ENCODE data around the gene UNC119B.
"Not testable (repeated sequence)": the region's sequence is repeated elsewhere in the genome, so short reads cannot be mapped to it uniquely, and the experiment has no call there.

Gene UNC119B

DNA sequence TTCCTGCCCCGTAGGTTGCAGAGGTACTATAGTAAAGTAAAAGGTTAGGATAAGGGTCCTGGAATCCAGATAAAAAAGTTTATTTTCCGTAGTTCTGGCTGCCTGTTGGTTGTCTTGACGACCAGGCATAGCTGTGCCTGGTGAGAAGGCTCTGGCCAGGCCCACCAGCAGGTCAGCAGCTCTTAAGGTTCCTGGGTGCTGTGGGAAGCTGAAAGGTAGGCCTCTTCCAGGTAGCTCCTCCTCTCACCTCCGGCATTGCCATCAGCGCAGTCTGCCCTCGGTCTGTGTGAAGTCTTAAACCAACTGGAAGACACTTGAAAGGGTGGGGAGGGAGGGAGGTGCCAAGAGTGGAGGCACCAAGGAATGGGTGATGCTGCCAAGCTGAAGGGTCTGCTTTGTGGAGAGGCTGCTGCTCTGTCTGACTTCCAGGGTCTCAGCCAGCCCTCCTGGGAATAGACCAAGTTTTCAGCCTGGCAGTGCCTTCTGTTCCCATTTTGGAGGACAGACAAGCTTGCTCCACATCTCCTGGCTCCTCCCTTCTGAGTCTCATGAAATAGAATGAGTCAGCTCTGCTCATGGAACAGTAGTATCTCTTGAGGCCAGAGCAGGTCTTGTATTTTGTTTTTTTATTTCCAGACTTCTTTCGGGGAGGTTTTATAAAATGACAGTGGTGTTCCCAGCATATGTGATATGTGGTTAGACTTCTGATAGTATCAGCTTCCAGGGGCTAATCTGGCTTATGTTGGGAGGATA, 10.2 kb downstream of the UNC119B start:
- DNase-seq, result no peak

DNA sequence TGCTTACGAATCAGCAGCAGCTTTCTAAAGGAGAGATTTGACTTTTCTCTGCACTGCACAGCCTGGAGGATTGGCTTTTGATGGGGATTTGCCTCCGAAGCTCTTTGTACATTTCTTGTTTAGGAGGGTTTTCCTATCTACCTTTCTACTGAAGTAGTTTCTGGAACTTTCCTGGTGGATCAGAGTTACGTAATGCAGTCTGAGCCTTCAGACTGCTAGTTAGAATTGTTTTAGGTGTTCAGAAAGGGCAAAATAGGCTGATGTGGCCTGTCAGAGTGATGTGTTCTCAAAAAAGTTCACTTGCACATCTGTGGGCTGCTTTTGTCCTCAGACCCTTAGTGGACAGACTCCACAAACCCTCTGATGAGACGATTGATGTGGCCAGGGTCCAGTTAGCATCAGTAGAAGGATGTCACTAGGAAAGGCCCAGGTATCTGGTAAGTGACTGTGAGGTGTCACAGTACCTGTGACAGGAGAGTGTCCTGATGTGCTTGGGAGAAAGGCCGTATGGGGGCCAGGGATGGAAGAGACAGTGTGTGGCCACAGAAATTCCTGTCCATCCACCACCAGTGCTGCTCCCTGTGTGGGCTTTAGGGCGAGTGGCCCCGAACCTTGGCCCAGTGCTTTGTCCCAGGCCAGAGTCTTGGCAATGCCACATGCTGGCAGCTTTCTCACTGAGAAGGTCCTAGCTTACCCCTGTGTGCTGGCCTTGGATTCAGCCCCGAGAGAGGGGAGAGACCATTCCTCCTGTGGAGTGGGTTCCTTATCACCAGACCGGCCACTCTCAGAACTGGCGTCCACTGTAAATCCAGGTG, 10.9 kb downstream of the UNC119B start:
- no peak for DNase-seq

DNA sequence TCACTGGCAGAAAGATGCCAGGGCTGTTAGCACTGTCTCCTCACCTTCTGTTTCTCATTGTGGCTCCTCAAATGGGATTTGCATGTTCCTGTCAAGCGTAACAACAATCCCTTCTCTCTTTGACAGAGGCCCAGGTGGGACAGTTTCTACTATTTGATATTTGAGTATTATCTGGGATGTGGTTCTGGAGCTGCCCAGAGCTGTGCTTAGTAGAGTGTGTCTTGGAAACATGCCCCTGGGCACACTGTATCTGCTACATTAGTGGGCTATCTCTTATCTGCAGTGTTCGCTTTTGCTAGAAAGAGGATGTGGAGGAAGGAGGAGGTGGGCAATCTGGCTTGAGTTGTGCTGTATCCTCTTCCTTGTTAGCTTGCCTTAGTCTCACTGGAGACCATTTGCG, 11.6 kb downstream of the UNC119B start:
- no peak for DNase-seq

DNA sequence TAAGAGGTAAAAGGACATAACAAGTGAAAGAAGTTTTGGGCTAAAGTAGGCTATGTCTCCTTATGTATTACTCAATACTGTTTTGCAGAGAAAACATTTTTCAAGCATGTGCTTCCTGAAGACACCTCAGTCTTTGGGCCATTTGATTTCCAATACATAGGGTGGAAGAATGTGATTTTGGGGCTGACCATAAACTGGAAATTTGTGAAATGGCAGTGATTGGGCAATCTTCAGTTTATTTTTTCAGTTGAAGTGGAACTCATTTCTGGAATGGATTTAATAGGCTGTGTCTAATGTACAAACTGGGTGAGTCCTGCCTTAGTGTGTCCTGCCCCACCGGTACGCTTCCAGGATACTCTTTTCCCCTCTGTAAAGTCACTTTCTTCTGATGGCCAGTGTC, 12.5 kb downstream of the UNC119B start:
- DNase-seq, result no peak

DNA sequence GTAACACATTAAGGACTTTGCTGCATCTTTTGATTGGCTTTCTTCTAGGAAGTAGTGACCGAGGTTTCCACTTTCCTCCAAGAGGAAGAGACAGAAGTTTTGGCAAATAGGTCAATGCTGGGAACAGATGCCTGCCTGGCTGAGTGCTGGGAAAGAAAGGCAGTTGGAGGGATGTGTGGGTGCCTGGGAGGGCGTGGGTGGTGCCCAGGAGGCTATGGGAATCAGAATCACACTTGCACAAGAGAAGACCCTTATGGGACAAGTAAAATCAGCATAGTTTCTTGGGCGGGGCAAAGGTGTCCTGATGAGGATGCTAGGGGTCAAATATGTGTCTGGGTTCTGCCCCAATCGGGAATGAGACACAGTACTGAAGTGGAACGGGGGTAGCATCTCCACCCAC, 14.5 kb downstream of the UNC119B start:
- no peak for DNase-seq

DNA sequence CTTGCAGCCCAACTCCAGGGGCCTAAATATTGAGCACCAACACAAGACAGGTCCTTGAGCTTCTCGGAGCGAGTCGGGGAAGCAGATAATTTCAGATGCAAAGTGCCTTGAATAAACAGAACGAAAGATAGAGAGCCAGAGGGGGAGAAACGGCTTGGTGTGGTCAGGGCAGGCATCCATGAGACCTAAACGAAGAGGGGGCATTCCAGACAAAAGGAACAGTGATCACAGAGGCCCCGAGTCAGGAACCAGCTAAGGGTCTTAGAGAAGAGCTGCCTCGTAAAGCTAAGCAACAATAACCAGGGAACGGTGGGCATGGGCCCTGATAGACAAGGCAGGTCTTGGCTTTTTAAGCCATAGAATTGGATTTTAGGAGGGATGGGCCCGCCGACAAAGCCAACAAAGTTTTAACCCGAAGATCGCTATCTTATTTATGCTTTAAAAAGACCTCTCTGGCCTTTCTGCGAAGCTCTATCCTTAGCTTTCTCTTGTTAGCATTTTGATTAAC, 14.9 kb downstream of the UNC119B start:
- DNase-seq, result no peak

DNA sequence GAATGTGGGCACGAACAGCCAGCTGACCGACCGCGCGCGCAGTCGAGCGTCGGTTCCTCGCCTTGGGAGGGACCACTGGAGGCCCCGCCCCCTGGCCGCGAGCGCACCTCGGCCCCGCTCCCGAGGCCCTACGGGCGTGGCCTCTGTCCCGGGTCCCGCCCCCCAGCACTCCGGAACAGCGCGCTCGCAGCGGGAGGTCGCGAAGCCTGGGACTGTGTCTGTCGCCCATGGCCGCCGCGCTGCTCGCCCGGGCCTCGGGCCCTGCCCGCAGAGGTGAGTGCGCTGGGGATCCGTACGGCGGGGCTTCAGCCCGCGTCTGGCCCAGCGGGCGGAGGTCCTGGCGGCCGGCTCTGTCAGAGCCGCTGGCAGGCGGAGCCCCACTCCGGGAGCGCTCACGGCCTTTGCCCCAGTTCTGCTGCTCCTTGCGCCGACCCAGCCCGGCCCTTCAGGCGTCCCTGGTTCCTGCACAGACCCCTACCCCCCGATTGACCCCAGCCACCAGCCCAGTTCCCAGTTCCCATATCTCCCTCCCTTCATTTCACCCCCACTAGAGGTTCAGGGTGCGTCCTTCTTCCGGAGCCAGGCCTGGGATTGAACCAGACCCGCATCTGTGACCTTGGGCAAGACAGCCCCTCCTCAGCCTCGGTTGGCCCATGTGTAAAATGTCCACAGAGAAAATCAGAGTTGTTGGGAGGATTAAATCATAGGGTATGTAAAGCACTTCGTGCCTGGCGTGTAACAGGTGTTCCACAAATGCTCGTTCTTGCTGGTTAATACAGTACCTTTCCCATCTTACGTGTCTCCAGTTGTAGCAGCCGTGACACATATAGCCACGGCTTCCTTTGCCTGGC, 15.6 kb downstream of the UNC119B start, which contains the start of gene ACADS:
ACADS (plus strand) TSS at position 168 of the 851 bp plus-strand sequence; CDS start at position 228, 60 bp downstream.
- peak; percentile 92 for DNase-seq

DNA sequence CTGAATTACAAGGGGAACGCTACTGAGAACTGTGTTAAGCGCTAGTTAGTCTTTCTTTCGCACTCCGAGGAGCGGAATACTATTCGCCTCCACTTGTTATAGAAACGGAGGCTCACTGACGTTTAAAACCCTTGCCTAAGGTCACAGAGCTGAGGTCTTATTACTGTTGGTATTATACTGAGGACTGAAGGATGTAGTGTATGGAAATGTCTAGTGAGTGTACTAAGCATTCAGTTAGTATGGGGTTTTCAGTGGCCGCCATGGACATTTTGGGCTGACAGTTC, 16.2 kb downstream of the UNC119B start:
- no peak for DNase-seq

DNA sequence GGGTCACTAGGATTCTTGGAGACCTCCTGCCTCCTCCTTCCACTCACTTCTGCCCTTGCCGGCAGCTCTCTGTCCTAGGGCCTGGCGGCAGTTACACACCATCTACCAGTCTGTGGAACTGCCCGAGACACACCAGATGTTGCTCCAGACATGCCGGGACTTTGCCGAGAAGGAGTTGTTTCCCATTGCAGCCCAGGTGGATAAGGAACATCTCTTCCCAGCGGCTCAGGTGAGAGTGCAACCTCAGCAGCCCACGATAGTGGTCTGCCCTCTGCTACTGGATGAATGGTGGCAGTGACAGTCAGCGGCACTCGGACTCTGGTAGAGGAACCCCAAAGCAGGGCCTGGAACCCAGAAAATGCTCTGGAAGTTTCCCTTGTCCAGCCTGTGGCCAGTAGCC, 16.7 kb downstream of the UNC119B start:
- no peak for DNase-seq

DNA sequence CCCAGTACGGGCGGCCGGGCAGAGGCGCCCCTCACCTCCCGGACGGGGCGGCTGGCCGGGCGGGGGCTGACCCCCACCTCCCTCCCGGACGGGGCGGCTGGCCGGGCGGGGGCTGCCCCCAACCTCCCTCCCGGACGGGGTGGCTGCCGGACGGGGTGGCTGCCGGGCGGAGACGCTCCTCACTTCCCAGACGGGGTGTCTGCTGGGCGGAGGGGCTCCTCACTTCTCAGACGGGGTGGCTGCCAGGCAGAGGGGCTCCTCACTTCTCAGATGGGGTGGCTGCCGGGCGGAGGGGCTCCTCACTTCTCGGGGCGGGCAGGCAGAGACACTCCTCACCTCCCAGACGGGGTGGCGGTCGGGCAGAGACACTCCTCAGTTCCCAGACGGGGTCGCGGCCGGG, 21.9 kb downstream of the UNC119B start:
- DNase-seq, result not testable (repeated sequence)

DNA sequence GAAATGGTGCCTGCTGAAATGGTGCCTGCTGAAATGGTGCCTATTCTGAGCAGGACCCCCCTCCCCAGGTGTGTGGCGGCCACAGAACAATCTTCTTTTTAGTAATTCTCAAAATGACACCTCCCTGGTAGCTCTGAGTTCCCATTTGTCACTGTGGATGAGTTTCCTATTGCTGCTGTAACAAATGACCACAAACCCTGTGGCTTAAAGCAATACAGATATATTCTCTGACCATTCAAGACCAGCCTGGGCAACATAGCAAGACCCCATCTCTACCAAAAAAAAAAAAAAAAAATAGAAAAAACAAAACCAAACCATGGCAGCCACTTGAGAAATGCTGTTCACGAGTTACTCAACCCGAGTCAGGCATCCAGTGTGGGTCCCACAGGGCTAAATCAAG, 23.3 kb downstream of the UNC119B start:
- DNase-seq, result no peak

DNA sequence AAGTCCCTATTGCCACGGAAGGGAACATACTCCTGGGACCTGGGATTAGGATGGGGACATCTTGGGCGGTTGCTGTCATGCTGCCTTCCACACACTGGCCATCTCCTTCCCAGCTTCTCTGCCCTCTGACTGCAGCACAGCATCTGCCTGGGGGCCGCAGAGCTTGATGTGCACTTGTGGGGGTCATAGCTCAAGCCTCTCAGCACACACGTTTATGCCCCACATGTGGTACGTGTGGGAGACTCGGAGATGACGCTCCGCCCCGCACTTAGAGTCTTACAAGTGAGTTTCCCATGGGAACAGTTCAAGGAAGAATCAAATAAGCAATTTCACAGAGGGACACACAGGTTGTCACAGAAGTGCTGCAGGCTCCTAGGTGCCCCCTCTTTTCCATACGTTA, 24.0 kb downstream of the UNC119B start:
- no peak for DNase-seq

DNA sequence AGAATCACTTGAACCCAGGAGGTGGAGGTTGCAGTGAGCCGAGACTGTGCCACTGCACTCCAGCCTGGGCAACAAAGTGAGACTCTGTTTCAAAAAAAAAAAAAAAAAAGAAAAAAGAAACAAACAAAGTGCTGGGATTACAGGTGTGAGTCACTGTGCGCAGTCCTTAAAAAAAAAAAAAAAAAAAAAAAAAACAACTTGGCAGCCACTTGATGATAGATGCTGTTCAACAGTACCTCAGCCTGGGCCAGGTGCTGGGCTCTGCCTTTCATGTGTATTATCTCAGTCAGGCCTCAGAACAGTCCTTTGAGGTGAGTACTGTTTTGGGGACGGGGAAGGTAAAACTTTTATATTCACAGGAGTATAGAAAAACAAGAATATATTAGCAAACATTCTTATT, 24.9 kb downstream of the UNC119B start:
- DNase-seq, result no peak

DNA sequence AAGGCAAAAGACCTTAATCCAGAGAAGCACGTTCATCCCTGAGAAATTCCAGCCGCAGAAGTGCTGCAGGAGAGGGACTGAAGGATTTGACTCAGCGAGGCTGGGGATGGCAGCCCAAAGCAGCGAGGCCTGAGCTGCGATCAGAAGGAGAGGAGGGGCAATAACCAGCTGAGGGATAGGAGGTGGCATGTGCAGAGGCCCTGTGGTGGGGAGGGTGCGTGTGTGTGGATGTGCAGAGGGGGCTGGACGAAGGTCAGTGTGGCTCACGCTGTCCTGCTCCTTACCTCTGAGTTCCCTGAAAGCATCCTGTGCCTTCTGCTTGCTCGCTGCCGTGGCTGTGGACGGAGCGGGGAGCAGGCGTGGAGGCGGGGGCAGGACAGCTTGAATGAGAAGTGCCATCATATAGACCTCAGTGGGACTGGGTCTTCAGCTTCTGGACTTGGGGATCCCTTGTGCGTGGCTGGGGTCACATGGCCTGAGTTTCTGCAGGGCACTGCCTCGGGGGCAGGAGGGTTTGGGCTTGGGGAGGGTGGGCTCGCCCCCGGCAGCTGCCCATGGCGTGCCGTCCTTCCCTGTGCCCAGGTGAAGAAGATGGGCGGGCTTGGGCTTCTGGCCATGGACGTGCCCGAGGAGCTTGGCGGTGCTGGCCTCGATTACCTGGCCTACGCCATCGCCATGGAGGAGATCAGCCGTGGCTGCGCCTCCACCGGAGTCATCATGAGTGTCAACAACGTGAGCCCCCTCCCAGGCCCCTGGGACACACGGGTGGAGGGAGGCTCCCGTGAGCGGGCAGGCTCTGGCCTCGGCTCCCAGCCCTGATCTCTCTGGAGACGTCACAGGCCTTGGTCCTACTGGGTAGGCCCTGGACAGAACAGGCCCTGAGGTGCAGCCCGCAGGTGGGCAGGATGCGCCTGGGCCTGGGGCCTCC, 26.4 kb downstream of the UNC119B start:
- no peak for DNase-seq

DNA sequence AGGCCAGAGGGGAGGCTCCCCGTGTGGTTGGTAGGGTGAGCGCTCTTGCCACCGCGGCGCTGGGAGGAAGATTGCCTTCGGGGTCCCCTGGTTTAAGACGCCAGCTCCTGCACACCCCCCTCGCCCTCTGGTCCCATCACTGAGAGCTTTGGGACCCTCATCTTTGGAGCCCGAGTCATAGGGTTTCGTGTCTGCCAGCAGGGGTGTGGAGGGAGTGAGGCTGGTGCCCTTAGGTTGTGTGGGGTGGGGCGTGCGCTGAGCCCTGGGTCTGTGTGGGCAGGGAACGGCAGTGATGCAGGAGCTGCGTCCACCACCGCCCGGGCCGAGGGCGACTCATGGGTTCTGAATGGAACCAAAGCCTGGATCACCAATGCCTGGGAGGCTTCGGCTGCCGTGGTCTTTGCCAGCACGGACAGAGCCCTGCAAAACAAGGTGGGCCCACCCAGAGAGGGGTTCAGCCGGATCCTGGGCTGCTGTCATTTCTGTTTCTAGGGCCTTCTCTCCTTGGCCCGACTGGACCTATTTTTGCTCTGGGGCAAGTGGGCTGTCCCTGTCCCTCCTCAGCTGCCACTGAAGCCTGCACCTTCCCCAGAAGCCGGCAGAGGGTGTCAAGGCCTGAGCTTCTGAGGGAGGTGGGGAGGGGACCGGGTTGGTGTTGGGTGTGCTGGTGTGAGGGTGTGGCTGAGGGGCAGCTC, 27.4 kb downstream of the UNC119B start:
- no peak for DNase-seq

DNA sequence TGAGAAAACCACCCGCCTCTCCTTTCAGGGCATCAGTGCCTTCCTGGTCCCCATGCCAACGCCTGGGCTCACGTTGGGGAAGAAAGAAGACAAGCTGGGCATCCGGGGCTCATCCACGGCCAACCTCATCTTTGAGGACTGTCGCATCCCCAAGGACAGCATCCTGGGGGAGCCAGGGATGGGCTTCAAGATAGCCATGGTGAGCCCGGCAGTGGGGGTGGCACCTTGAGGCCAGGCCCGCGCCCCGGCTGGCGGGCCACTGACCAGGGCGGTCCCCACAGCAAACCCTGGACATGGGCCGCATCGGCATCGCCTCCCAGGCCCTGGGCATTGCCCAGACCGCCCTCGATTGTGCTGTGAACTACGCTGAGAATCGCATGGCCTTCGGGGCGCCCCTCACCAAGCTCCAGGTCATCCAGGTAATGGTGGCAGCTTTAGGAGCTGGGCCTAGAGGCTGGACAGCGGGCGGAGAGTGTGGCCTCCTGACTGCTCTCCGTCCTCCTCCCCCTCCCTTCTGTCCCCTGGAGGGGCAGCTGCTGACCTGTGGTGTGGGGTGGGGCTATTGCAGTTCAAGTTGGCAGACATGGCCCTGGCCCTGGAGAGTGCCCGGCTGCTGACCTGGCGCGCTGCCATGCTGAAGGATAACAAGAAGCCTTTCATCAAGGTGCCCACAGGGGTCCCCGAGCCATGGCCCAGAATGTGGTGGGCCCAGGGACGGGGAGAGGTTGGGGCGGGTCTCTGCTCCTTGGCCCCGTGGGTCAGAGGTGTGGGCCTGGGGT, 28.2 kb downstream of the UNC119B start:
- no peak for DNase-seq

DNA sequence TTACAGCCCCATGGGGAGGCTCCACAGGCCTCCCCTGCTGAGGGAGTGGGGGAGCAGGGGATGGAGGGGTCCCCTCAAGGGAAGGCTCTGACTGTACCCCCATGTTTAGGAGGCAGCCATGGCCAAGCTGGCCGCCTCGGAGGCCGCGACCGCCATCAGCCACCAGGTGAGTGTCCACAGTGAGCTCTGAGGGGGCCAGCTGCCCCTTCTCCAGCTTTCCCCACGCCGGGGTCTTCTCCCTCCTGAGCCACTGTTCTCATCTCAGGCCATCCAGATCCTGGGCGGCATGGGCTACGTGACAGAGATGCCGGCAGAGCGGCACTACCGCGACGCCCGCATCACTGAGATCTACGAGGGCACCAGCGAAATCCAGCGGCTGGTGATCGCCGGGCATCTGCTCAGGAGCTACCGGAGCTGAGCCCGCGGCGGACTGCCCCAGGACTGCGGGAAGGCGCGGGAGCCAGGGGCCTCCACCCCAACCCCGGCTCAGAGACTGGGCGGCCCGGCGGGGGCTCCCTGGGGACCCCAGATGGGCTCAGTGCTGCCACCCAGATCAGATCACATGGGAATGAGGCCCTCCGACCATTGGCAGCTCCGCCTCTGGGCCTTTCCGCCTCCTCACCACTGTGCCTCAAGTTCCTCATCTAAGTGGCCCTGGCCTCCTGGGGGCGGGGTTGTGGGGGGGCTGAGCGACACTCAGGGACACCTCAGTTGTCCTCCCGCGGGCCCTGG, 28.9 kb downstream of the UNC119B start:
- no peak for DNase-seq

DNA sequence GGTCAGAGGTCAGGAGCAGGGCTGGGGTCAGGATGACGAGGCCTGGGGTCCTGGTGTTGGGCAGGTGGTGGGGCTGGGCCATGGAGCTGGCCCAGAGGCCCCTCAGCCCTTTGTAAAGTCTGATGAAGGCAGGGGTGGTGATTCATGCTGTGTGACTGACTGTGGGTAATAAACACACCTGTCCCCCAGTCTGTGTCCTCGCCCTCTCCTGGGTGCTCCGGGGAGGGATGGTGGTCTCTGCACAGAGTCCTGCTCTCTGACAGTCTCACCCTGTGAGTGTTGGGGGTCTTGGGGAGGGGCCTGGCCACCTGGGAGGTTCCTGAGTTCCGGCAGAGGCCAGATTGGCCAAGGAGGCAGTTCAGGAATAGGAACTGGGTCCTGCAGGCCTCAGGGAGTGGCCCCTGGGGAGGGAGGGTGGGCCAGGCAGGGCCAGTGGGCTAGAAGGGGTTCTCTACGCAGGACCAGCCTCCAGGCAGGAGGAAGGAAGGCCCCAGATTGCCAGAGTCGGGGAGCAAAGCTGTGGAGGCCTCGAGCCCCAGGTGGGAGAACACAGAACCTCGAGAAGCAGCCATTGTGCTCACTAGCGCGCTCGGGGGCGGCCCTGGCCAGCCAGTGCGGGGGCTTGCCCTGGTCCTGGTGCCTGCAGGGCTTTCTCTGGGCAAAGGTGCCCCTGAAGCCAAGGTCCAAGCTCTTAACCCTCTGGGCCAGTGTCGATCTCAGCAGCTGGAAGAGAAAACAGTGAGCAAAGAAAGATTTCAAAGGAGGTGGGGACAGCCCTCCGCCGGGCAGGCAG, 29.8 kb downstream of the UNC119B start:
- no peak for DNase-seq

DNA sequence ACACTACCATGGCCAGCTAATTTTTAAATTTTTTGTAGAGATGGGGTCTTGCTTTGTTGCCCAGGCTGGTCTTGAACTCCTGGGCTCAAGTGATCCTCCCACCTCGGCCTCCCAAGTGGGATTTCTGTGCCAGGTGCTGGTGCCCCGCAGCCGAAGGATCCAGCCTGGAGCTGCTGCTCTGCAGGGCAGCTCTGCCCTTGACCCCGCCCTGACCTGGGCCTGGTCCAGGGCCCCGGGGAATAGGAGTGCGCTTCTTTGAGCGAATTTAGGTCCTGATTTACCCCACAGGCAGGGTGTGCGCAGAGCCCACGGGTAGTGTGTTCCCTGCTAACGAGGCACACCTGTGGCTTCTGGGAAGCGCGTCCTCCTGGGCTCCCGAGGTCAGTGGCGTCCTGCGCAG, 30.6 kb downstream of the UNC119B start:
- no peak for DNase-seq
